Stimulated activated CD4-positive, alpha-beta T cell treated with anti-CD3 and anti-CD28 coated beads, Interleukin-12 subunit alpha, Interleukin-12 subunit beta, amount 100 ng/mL, for 4 hours (primary cell): ENCODE results near the gene INSIG1.
A peak's percentile ranks its signal among the peaks of the same experiment; 100 is the strongest.

Experiments used
- DNase-seq: peaks from one replicate; pipeline ENCODE4 v3.0.0-alpha.2; 2020

The INSIG1 gene

DNA sequence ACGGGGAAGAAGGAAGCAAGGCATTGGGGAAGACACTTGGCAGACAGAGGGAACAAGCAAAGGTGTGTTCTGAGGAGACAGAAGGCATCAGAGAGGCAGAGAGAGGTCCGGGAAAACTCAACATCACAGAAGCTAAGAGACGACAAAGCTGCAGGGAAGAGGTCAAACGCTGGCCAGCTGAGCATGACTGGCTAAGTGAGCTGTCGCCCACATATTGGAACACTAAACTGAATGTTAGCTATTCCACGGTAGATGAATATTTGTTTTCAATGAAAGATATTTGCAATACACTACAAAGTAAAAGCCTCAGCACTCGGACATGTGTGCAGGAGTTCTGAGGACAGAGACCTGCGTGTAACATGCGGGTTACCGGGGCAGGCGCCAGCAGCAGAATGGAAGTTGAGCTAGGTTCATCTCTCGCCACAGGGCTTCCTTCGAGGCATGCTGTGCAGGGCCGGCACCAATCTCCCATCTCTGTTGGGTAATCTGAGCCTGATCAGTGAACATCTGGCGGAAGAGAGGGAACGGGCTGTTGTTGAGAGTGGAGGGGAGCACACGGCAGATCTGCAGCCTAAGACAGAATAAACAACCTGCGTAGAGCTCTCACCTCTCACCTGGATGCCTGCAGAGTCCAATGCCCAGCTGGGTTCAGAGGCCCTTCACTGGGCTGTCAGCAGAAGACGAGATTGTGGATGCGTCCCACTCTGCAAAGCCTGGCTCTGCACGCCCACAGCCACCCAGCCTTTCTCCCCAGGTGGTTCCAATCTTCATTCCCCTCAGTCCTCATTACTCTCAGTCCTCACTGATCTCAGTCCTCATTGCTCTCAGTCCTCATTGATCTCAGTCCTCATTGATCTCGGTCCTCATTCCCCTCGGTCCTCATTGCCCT, 35.9 kb downstream of the INSIG1 start:
- DNase-seq = no peak

- no peak for DNase-seq
Observed at GRCh38 chr7:155336812-155337602, 39.3 kb downstream of the INSIG1 start.

DNA sequence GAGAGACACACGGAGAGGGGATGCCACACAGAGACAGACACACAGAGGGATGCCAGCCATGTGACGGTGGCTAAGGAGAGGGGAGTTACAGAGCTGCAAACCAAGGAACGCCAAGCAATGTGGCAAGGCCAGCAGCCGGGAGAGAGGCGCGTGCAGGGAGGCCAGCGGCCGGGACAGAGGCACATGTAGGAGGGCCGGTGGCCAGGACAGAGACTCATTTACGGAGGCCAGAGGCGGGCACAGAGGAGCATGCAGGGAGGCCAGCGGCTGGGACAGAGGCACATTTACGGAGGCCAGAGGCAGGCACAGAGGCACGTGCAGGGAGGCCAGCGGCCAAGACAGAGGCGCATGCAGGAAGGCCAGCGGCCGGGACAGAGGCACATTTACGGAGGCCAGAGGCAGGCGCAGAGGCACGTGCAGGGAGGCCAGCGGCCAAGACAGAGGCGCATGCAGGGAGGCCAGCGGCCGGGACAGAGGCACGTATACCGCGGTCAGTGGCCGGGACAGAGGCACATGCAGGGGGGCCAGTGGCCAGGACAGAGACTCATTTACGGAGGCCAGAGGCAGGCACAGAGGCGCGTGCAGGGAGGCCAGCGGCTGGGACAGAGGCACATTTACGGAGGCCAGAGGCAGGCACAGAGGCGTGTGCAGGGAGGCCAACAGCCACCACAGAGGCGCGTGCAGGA, 40.4 kb downstream of the INSIG1 start:
- no peak for DNase-seq

DNA sequence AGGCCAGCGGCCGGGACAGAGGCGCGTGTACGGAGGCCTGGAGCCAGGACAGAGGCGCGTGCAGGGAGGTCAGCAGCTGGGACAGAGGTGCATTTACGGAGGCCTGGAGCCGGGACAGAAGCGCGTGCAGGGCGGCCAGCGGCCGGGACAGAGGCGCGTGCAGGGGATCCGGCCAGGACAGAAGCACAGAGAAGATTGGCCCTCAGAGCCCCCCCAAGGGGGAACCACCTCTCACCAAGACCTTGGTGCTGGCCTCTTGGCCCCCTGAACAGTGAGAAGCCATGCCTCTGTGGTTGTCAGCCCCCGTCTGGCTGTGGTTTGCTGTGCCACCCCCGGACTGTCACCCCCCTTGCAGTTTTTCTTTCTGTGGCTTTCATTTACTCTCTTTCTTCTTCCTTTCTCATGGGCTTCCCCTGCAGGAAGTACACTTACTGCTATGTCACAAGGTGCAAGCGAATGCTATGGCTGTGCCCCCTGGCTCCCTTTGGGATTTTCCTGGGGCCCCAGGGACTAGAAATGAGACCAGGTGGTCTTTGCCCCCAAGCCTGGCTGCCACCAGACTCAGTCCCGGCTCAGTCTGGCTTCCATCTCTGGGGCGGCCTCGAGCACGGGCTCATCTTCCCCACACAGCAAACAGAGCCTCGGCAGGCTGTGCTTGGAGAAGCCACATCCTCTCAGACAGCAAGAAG, 41.1 kb downstream of the INSIG1 start:
- DNase-seq = peak; percentile 21

GRCh38 chr7:155339474-155339873, 41.8 kb downstream of the INSIG1 start:
- no peak for DNase-seq

- DNase-seq = no peak
Observed at GRCh38 chr7:155340071-155340531, 42.4 kb downstream of the INSIG1 start.

GRCh38 chr7:155340721-155341120, 43.0 kb downstream of the INSIG1 start:
- no peak for DNase-seq

GRCh38 chr7:155341463-155341983, 43.8 kb downstream of the INSIG1 start:
- no peak for DNase-seq

- DNase-seq = no peak
Observed at GRCh38 chr7:155342313-155342712, 44.6 kb downstream of the INSIG1 start.

- no peak for DNase-seq
Observed at GRCh38 chr7:155343150-155343549, 45.5 kb downstream of the INSIG1 start.

- DNase-seq = no peak
Observed at GRCh38 chr7:155343661-155344121, 46.0 kb downstream of the INSIG1 start.

DNA sequence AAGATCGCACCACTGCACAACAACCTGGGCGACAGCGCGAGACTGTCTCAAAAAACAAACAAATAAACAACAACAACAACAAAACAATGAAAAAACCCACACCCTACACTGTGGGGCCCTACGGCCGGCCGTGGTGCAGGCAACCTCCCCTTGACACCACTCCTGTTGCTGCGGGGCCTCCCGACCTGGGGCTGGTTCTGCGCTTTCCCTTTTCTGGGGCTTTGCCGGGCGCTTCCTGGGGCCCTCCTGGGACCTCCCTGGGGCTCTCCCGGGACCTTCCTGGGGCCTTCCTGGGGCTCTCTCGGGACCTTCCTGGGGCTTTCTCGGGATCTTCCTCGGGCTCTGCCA, 46.6 kb downstream of the INSIG1 start:
- peak; percentile 28 for DNase-seq

DNA sequence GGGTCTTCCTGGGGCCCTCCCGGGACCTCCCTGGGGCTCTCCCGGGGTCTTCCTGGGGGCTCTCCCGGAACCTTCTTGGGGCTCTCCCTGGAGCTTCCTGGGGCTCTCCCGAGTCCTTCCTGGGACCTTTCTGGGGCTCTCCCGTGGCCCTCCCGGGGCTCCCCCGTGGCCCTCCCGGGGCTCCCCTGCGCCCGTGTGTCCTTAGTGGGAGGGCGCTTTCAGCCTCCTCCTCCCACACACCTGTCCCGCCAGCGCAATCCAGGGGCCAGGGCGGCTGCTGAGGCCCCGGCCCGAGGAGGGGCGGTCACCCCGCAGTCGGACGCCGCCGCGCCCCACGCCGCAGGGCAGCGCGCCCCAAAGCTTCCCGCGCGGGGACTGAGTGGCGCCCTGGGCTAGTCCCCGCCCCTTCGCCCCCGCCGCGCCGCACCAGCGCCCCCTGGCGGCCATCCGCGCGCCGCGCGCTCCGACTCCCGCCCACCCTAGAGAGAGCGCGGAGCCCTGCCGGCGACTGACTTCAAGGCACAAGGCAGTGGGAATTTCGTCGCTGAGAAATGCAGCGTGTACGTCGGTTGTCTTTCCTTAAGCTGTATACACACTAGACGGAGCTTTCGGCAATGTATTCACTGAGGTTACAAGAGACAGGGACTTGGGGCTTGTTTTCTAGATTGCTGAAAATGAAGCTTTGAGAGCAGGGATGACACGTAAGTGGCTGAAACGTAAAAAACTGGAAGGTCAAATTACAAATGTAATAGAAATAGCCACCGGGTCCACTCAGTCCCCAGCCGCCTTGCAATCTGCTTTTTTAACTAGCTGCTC, 47.1 kb downstream of the INSIG1 start:
- peak; percentile 78 for DNase-seq

DNA sequence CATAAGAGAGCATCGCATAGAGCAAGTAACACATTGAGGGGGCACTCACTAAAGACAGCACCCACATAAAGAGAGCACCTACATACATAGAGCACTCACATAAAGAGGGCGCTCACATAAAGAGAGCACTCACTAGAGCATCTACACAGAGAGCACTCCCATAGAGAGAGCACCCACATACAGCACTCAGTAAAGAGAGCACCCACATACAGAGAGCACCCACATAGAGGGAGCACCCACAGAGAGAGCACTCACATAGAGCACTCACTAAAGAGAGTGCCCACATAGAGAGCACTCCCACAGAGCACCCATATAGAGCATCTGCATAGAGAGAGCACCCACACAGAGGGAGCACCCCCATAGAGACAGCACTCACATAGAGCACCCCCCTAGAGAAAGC, 47.8 kb downstream of the INSIG1 start:
- DNase-seq = no peak

DNA sequence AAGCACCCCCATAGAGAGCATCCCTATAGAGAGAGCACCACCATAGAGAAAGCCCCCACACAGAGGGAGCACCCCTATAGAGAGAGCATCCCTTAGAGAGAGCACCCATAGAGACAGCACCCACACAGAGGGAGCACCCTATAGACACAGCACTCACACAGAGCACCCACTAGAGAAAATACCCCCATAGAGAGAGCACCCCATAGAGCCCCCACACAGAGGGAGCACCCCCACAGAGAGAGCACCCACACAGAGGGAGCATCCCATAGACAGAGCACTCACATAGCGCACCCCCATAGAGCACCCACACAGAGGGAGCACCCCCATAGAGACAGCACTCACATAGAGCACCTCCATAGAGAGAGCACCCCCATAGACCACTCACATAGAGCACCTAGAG, 48.6 kb downstream of the INSIG1 start:
- DNase-seq = no peak

- DNase-seq = no peak
Observed at GRCh38 chr7:155348806-155349205, 51.1 kb downstream of the INSIG1 start.

GRCh38 chr7:155349601-155350331, 52.1 kb downstream of the INSIG1 start:
- no peak for DNase-seq

DNA sequence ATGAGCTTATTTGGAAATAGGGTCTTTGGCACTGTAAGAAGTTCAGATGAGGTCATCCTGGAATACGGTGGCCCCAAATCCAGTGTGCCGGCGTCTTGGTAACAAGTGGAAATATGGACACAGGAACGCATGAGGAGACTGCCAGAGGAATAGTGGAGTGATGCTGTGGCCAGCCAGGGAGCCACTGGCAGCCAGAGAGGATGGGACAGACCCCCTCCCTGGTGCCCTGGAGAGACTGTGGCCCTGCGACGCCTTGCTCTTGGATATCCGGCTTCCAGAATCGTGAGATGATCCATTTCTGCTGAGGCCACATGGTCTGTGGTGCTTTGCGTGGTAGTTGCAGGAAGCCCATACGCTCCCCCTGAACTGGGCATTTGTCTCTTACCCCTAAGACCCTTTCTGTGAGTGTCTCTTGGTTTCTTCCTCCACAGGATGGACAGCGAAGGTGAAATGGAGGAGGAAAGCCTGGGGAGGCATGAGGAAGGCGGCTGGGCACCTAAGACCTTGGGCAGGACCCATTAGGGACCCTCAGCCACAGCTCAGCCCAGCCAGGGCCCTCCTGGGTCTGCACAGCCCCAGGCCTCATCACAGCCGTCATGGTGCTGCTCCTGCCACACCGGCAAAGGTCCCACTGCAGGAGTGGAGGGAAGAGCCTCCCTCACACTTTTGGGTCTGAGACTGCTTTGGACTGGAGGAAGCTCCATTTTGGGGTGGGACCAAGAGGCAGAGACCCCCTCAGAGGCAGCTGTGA, 53.6 kb downstream of the INSIG1 start:
- DNase-seq = no peak

- no peak for DNase-seq
Observed at GRCh38 chr7:155352076-155352752, 54.5 kb downstream of the INSIG1 start.

DNA sequence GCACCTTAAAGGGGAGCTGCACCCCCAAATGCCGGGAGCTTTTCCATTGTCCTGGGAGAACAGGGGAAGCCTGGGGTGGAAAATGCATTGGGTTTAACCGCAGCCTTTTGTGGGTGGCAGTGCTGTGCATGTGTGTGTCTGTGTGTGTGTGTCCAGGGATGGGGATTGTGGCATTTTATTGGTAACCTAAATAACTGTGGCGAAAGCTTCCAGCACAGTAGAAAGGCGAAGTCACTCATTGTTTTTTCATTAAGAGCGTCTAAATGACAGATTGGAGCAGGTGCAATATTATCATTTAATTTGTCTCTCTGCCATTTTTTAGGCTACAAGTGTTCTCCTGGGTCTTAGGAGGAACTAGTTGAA, 55.1 kb downstream of the INSIG1 start:
- no peak for DNase-seq
